Muscle layer of colon (tissue), 2 donors: ENCODE results near the gene FCER1G.

Source experiments
- H3K27ac ChIP-seq: one replicate; pipeline ENCODE4 v1.7.0; 2013; ENCODE audit warnings: low read depth, mild to moderate bottlenecking, low read length, moderate library complexity
- H3K27me3 ChIP-seq, 2 donors: one replicate each; pipeline ENCODE4 v1.7.0; 2013; ENCODE audit warnings: low read length in 2 of 2, mild to moderate bottlenecking in 2 of 2; ENCODE audit not compliant: insufficient read depth in 2 of 2, control insufficient read depth in 1 of 2
- H3K36me3 ChIP-seq: one replicate; pipeline ENCODE4 v1.7.0; 2013; ENCODE audit warnings: mild to moderate bottlenecking, low read length; ENCODE audit not compliant: insufficient read depth
- H3K4me1 ChIP-seq: one replicate; pipeline ENCODE4 v1.7.0; 2013; ENCODE audit warnings: mild to moderate bottlenecking, low read length; ENCODE audit not compliant: insufficient read depth
- H3K4me3 ChIP-seq, 2 donors: one replicate each; pipeline ENCODE4 v1.7.0; 2013; ENCODE audit warnings: low read length in 2 of 2, low read depth in 1 of 2, mild to moderate bottlenecking in 1 of 2, moderate library complexity in 1 of 2
- H3K9ac ChIP-seq: one replicate; pipeline ENCODE4 v1.7.0; 2013; ENCODE audit warnings: low read length
- H3K9me3 ChIP-seq: one replicate; pipeline ENCODE4 v1.7.0; 2013; ENCODE audit warnings: mild to moderate bottlenecking, low read length
- donor health status: abdominal sarcoma.
- donor health status: Adenocarcinoma of cecum.

FCER1G gene

GRCh38 chr1:161189036-161189435, 26.1 kb upstream of the FCER1G start:
- Histone ChIP-seq H3K4me1 (peaks cover 5% of the 10 kb centered on the region), H3K9ac (no peak overlapping the region), H3K4me3 (no peak overlapping the region), H3K36me3 (no peaks in the 10 kb centered on the region), H3K27me3 (no peaks in the 10 kb centered on the region), H3K9me3 (no peaks in the 10 kb centered on the region), H3K27ac (no peak overlapping the region)

GRCh38 chr1:161190962-161191521, 24.1 kb upstream of the FCER1G start:
- peaks cover 7% of the 10 kb centered on the region for H3K4me1 ChIP-seq
- H3K27me3 ChIP-seq, result no peaks in the 10 kb centered on the region
- H3K36me3 ChIP-seq, result peaks cover 9% of the 10 kb centered on the region
- H3K9me3 ChIP-seq, result no peaks in the 10 kb centered on the region
- H3K27ac ChIP-seq, result no peak overlapping the region
- H3K4me3 ChIP-seq, result no peak overlapping the region
- H3K9ac ChIP-seq, result no peak overlapping the region

GRCh38 chr1:161191971-161192370, 23.1 kb upstream of the FCER1G start:
- no peak overlapping the region for H3K27ac ChIP-seq
- peaks cover 9% of the 10 kb centered on the region for H3K36me3 ChIP-seq
- peaks cover 16% of the 10 kb centered on the region for H3K4me1 ChIP-seq
- H3K9me3 ChIP-seq, result no peaks in the 10 kb centered on the region
- no peak overlapping the region for H3K4me3 ChIP-seq
- H3K27me3 ChIP-seq, result no peaks in the 10 kb centered on the region
- H3K9ac ChIP-seq, result no peak overlapping the region

- H3K27me3 ChIP-seq, result no peaks in the 10 kb centered on the region
- H3K4me1 ChIP-seq, result peaks cover 24% of the 10 kb centered on the region
- H3K4me3 ChIP-seq, result no peak overlapping the region
- H3K36me3 ChIP-seq, result peaks cover 9% of the 10 kb centered on the region
- H3K27ac ChIP-seq, result no peak overlapping the region
- H3K9ac ChIP-seq, result no peak overlapping the region
- H3K9me3 ChIP-seq, result no peaks in the 10 kb centered on the region
Measured at GRCh38 chr1:161192476-161193465, 22.3 kb upstream of the FCER1G start.

- Histone ChIP-seq H3K4me1 (peaks cover 33% of the 10 kb centered on the region), H3K36me3 (peaks cover 9% of the 10 kb centered on the region), H3K9ac (no peak overlapping the region), H3K4me3 (no peak overlapping the region), H3K27me3 (no peaks in the 10 kb centered on the region), H3K27ac (no peak overlapping the region), H3K9me3 (no peaks in the 10 kb centered on the region)
Measured at GRCh38 chr1:161193561-161194235, 21.4 kb upstream of the FCER1G start.

- H3K36me3 ChIP-seq, result peaks cover 9% of the 10 kb centered on the region
Measured at GRCh38 chr1:161195171-161195570, 19.9 kb upstream of the FCER1G start.

GRCh38 chr1:161196111-161196510, 19.0 kb upstream of the FCER1G start:
- Histone ChIP-seq H3K9me3 (no peaks in the 10 kb centered on the region), H3K4me1 (peaks cover 58% of the 10 kb centered on the region), H3K27me3 (no peaks in the 10 kb centered on the region), H3K9ac (no peak overlapping the region), H3K27ac (no peak overlapping the region), H3K36me3 (peaks cover 9% of the 10 kb centered on the region), H3K4me3 (no peak overlapping the region)

More at GRCh38 chr1:161195171-161195570, 19.9 kb upstream of the FCER1G start:
- no peak overlapping the region for H3K9ac ChIP-seq
- no peak overlapping the region for H3K4me3 ChIP-seq
- peaks cover 48% of the 10 kb centered on the region for H3K4me1 ChIP-seq
- H3K9me3 ChIP-seq, result no peaks in the 10 kb centered on the region
- no peak overlapping the region for H3K27ac ChIP-seq
- no peaks in the 10 kb centered on the region for H3K27me3 ChIP-seq

- Histone ChIP-seq H3K9me3 (no peaks in the 10 kb centered on the region), H3K27ac (peak overlapping the region; percentile 81), H3K4me3 (peak overlapping the region in 1 of 2 donors; percentile 53), H3K27me3 (no peaks in the 10 kb centered on the region), H3K4me1 (peaks cover 64% of the 10 kb centered on the region), H3K36me3 (peaks cover 9% of the 10 kb centered on the region), H3K9ac (peak overlapping the region; percentile 50)
Measured at GRCh38 chr1:161196521-161197451, 18.3 kb upstream of the FCER1G start.

GRCh38 chr1:161197560-161198193, 17.4 kb upstream of the FCER1G start:
- H3K27ac ChIP-seq, result peak overlapping the region; percentile 81

GRCh38 chr1:161198194-161198896, 16.8 kb upstream of the FCER1G start:
- H3K36me3 ChIP-seq, result peaks cover 9% of the 10 kb centered on the region
- peak overlapping the region; percentile 22 to 53 for H3K4me3 ChIP-seq
- H3K9ac ChIP-seq, result peak overlapping the region; percentile 50
- peak overlapping the region; percentile 81 for H3K27ac ChIP-seq
- H3K27me3 ChIP-seq, result no peaks in the 10 kb centered on the region
- no peaks in the 10 kb centered on the region for H3K9me3 ChIP-seq
- H3K4me1 ChIP-seq, result peaks cover 66% of the 10 kb centered on the region

More at GRCh38 chr1:161197560-161198193, 17.4 kb upstream of the FCER1G start:
- no peaks in the 10 kb centered on the region for H3K27me3 ChIP-seq
- peak overlapping the region; percentile 50 for H3K9ac ChIP-seq
- peaks cover 63% of the 10 kb centered on the region for H3K4me1 ChIP-seq
- H3K9me3 ChIP-seq, result no peaks in the 10 kb centered on the region
- H3K4me3 ChIP-seq, result peak overlapping the region; percentile 22 to 53
- H3K36me3 ChIP-seq, result peaks cover 9% of the 10 kb centered on the region
